ENCODE results near the gene SH3BGRL.

- TF ChIP-seq, protein P1, sequence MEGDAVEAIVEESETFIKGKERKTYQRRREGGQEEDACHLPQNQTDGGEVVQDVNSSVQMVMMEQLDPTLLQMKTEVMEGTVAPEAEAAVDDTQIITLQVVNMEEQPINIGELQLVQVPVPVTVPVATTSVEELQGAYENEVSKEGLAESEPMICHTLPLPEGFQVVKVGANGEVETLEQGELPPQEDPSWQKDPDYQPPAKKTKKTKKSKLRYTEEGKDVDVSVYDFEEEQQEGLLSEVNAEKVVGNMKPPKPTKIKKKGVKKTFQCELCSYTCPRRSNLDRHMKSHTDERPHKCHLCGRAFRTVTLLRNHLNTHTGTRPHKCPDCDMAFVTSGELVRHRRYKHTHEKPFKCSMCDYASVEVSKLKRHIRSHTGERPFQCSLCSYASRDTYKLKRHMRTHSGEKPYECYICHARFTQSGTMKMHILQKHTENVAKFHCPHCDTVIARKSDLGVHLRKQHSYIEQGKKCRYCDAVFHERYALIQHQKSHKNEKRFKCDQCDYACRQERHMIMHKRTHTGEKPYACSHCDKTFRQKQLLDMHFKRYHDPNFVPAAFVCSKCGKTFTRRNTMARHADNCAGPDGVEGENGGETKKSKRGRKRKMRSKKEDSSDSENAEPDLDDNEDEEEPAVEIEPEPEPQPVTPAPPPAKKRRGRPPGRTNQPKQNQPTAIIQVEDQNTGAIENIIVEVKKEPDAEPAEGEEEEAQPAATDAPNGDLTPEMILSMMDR (conservative IDR thresholded peaks at IDR 0.05) = no peak
- no peak for TF ChIP-seq EZH2 (IDR thresholded peaks at IDR 0.05; ENCODE audit: low read depth)
Measured at GRCh38 chrX:81286608-81287007, 84.7 kb downstream of the SH3BGRL start.

Measured in PC-9 (cell line).